CD4-positive, alpha-beta T cell treated with Interleukin-10 for 1 hour (primary cell): Measurements from ENCODE around the gene ZFPM1.

Experiments
- DNase-seq: peaks from one replicate; pipeline ENCODE4 v3.0.0-alpha.2; 2020

ZFPM1 gene

DNA sequence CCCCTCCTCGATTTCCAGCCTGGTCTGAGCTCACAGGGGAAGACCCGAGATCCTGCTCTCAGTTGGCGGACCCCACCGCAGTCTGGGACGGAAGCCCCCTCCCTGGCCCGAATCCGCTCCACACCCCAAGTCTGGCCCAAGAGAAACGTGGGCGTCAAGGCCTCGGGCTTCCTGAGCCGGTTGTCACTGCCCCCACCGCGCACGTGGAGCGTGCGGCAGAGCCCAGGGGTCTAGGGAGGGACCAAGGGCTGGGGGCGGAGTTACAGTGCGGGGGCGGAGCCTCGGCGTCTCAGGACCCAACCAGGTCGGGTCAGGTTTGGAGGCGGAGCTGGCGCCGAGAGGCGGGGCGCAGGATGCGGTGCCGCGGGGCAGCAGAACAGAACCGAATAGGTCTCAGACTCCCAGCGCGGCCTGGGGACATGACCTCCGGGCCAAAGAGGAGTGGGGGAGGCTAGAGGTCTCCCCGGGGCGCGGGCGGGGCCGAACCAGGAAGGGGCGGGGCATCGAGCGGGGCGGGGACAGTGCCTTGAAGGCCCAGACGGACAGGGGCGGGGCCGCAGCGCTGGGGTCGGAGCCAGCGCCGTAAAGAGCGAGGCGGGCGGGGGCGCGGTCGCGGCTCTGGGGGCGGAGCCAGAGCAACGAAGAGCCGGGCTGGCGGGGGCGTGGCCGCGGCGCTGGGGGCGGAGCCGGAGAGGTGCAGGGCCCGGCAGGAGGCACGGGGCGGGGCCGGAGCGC is 431 bp upstream of the ZFPM1 start:
- DNase-seq: peak; percentile 98

DNA sequence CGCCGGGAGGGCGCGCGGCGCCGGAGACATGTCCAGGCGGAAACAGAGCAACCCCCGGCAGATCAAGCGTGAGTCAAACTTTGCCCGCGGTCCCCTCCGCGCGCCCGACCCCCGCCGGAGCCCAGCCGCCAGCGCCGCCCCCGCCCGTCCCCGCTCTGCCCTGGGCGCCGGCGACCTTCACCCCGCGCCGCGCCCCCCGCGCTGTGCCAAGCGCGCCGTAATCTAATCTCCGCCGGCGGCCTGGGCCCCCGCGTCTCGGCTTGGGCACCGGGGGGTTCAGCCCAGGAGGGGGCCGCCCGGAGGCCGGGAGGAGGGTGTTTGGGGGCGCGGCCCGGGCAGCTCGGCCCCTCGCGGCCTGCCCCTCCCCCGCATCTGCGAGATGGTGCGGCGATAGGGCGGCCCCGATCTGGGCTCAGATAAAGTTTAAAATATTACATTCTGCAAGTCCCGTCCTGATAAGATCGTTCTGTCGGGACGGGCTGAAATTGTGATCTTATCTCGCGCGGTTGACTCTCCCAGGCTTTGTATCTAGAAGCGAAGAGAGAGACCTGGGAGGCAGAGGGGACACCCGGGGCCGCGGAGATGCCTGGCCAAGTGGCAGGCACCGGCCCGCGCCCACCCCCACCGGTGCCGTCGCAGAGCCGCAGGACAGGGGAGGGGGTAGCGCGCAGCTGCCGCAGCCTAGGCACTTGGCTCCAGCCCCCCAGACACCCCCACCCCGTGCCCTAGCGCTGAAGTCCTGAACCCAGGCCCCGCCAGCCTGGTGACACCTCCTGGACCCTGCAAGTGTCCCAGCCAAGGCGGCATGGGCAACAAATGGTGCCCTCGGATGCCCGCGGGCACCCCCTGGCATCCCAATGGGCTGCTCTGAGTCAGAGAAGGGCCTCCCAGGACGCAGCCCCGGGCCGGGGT is 787 bp downstream of the ZFPM1 start:
- DNase-seq: peak; percentile 45

DNA sequence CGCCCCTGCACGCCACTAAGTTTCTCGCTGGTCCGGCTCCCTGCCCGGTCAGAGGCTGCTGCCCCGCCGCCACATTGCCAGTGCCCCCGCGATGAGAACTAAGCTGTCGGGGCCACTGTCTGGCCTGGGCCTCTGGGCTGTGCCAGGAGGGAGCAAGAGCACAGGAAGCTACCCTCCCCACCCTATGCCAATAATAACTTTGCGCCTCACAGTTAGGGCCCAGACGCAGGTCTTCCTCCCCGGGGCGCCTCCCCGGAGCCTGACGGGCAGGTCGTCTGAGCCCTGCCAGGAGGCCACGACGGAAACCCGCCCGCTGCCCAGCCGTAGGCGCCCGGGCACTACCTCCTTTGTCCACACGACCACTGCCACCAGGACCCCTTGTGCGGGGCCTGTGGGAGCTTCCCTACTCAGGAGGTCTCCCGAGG is 1.5 kb downstream of the ZFPM1 start:
- peak; percentile 60 for DNase-seq

DNA sequence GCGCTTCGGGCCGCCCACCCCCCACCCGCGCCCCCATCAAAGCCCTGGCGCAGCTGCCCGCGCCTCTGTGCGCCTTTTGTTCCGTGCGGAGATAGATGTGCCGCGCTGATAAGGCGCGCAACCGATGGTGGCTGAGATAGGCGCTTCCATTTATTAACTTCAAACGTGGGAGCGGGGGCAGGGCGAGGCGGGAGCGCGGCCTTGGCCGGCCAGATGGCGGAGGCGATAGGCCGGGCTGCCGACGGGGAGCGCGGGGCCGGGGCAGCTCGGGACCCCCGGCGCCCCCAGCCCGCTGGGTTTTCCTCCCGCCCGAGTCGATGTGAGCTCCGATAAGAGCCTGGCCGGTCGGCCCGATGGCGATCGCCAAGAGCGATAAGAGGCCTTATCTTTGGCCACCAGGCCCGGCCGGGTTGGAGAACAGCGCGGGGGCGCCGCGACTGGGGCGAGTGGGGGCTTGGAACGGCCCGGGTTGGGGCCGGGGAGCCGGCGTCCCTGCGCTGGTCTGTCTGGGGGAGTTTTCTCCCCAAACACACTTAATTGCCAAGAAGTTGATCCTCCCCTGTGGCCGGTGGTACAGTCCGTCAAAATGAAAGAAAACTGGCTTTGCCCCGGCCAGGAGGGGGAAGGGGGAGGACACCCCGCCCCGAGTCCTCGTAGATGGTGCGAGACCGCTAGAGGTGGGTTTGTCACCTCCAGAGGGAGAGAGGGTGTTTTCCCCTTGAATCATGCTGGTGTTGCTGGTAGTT is 2.7 kb downstream of the ZFPM1 start:
- DNase-seq: peak; percentile 89

DNA sequence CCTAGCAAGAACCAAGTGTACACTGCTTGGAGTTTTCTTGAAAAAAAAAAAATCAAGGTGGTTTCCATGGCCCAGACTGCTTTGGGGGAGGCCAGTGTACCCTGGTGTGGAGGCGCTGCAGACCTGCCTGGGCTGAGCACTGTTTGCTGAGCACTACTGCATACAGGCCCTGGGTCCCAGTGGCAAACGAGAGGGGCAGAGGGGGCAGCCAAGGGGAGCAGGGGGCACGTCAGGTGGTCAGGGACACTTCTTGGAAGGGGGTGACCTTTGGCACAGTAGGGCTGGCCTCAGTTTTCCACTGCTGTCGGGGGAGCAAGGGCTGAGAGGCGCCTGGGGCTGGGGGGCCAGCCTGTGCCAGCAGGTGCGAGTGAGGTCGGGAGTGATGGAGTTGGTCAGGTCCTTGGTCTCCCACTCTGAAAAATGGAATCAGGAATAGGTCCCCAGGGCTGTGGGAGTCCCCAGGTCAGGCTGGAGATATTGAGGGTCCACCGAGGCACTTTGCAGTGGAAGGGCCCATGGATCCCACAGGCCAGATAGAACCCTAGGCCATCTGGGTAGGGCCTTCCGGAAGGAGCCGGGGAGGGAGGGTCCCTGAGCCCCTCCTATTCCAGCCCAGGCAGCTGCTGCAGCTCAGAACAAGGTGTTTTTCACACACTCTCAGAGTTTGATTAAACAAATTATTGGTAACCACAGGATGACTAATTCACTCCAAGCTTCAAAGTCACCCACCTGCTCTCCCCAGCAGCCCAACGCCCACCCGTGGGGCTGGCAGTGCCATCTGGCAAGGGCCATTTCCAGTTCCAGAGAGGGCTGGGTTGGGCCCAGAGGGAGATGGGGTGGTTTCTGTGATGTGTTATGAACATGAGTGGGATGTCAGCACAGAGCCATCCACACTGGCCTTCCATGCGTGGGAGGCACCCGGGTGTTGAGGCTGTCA is 3.5 kb downstream of the ZFPM1 start:
- peak; percentile 54 for DNase-seq

DNA sequence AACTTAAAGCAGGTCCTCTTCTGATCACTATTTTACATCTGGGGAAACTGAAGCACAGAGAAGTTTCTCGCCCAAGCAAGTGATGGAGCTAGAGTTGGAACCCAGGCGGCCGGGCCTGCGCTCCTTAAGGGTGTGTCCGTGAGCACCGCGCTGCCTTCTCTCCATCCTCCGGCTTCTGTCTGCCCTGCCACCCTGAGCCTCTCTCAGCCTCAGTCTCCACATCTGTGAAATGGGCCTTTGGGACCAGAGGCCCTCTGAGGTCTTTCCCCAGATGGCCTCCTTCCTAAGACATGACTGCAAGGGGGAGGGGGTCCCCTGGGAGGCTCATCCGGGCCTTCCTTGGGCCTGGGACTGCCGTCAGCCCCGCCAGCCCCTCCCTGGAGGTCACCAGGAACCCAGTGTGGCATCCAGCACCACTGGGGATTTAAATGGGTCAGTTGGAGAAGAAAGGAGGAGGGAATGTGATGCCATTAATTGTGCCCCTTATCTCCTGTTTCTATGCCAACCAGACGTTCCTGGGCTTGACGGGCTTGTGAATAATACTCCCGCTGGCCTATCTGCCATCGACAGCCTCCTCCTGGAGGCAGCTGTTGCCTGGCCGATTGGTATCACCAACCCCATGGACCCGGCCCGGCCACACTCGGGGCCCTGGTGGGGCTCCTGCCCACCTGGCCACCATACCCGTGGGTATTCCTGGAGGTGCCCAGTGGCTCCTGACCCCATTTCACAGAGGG is 5.1 kb downstream of the ZFPM1 start:
- DNase-seq: no peak

DNA sequence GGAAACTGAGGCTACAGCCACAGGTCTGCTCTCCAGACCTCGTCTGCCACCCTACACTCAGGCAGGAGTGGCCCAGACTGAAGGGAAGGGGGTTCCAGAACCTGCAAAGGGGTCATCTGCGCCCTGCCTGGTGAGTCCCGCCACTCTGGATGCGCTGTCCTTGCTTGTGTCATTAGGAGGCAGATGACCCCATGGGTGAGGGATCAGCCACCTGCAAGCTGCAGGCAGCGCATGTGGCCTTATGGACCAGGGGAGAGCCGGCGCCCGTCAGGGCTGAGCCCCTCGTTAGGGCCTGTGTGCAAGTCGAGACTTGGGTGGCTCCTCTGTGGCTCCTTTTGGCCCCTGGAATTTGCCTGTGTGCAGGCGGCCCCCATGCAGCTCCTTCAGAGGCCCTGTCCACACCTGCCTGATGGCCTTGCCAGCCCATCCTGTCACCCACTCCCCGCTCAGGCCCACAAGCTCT is 5.7 kb downstream of the ZFPM1 start:
- DNase-seq: no peak

DNA sequence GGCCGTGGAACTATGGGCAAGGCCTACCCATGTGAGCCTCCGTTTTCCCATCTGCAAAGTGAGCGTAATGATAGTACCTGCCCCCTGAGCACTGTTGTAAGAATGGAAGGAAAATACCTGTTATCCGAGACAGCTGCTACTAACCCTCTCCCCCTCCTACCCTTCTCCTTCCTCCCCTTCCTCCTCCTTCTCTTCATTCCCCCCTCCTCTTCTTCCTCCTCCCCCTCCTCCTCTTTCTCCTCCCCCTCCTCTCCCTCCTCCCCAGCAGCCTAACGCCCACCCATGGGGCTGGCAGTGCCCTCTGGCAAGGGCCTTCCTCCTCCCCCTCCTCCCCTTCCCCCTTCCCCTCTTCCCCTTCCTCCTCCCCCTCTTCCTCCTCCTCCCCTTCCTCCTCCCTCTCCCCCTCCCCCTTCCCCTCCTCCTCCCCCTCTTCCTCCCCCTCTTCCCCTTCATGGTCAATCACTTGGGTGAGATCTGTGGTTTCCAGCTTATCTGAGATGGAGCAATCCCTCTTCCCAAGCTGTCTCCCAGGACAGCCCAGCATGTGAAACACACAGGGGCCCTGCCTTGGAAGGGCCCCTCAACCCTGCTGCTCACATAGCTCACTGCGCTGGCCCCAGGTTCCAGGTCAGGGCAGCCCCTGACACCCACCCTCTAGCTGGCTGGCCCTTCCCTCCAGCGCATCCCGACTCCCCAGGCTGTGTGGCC is 6.4 kb downstream of the ZFPM1 start:
- no peak for DNase-seq

DNA sequence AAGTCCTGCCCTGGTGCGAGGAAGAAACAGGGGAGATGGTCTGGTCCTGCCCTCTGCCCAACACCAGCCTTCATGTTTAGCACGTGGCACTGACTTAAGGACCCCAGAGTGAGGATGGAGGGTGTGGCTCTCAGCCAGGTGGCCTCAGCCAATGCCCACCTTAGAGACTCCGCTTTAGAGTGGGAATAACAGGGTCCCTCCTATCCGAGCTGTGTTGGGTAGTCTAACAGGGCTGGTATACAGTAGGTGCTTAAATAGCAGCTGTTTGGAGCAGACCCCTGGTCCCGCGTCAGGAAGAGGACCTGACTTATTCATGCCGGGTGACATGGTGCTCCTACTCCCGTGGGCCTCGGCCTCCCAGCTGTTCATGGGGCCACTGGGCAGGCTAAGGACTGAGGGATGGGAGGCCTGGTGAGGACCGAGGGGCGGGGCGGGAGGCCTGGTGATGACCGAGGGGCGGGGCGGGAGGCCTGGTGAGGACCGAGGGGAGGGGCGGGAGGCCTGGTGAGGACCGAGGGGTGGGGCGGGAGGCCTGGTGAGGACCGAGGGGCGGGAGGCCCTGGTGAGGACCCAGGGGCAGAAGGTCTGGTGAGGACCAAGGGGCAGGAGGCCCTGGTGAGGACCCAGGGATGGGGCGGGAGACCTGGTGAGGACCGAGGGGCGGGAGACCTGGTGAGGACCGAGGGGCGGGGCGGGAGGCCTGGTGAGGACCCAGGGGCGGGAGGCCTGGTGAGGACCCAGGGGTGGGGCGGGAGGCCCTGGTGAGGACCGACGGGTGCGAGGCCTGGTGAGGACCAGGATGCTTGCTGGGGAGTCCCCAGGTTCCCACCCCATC is 7.6 kb downstream of the ZFPM1 start:
- no peak for DNase-seq

DNA sequence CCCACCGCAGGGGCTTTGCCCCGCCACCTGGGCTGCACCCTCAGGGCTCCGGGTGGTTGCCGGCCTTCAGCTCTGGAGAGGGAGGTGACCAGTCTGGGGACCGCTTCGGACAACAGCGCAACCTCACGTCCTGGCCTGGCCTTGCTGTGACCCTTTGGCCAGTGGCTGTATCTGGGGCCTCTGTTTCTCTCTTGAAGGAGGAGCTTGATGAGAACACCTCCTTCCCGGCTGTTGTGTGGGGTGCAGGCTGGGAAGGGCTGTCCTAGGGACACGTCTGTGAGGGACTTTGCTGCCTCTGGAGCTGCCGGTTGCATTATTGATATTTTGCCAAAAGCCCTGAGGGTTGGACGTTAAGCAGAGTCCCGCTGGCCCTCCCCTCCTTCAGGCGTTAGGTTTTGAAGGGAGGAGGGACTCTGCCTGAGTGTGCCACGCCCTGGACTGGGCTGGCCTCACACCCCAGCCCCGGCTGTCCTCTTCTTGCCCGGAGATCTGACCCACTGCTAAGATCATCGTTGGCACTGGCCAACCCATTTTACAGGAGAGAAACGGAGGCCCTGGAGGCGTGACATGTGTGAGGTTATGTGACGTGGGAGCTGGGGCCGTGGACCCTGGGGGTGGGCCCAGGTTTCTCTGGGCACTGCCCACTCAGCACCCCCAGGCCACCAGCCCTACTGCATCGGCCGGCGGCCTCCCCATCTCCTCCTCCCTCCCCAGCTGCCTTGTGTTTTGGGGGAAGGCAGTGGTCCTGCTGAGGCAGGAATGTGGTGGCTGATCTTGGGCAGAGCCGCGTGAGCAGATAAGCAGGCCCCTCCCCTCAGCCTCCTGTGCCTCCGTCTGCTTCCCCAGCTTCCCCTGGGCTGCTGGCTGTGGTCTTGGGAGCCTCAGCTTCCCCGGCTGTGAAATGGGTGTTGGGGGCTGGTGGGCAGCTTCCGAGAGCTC is 8.5 kb downstream of the ZFPM1 start:
- no peak for DNase-seq

DNA sequence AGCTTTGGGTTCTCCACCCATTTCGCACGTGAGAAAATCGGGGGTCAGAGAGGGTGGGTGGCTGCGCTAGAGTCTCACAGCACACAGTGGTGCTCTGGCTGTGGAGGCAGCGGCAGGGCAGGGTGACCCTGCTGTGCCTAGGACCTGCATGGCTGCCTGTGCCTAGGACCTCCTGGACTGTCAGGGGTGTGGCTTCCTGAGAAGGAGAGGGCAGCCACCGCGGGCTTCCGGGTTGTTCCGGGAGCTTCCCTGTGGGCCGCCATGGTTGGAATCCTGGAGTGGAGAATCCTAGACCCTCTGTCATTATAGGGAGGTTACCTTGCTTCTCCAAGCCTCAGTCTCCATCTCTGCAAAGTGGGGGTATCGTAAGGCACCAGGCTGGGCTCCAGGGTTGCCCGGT is 9.3 kb downstream of the ZFPM1 start:
- DNase-seq: no peak

DNA sequence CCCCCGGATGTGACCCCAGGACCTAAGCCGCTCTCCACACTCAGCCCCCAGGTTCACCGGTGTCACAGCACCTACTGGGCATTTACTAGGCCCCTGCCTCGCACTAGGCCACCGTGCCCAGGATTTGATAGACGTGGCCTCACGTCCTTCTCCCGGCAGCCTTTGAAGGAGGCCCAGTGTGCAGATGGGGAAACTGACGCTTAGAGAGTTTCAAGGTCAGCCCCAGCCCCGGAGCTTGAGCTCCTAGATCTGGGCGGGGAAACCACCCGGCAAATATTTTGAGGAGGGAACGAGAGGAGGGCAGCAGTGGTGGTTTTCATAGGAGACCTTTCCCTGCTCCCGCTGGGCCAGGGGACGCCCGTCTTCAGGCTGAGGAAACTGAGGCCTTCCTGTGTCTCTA is 10.3 kb downstream of the ZFPM1 start:
- no peak for DNase-seq

DNA sequence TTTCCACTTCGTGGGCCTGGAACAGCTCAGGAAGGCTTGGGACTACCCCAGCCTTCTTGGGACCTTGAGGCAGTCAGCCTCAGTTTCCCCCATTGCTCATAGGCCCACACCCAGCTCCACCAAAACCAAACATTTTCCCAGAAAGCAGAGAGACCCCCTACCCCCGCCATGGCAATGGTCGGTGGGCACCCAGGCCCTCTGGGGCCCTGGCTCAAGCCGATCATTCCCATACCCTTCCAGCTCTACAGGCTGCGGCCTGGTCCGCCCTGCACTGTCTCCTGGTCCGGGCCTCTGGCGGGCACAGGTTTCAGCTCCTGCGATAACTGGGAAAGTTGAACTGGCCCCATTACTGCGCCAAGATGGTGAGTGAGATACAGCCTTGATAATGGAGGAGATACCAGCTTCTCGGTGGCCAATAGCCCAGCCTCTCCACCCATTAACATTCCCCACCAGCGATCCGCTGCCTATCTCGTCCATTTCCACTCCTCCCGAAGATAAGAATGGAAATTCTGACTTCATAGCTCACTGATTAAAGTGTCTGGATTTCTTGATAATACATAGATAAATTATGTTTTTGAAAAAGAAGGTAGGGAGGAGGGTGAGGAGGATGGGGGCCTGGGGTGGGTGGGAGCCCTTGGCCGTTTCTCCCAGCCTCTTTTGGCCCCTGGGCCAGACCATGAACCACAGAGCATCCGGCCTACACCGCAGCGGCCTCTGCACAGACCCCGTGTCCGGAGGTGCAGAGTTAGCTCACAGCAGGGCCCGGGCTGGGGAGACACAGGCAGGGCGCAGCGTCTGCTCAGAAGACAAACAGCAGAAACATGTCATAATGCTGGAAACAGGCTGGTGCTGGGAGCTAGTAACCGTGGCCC is 11.6 kb downstream of the ZFPM1 start:
- DNase-seq: no peak

DNA sequence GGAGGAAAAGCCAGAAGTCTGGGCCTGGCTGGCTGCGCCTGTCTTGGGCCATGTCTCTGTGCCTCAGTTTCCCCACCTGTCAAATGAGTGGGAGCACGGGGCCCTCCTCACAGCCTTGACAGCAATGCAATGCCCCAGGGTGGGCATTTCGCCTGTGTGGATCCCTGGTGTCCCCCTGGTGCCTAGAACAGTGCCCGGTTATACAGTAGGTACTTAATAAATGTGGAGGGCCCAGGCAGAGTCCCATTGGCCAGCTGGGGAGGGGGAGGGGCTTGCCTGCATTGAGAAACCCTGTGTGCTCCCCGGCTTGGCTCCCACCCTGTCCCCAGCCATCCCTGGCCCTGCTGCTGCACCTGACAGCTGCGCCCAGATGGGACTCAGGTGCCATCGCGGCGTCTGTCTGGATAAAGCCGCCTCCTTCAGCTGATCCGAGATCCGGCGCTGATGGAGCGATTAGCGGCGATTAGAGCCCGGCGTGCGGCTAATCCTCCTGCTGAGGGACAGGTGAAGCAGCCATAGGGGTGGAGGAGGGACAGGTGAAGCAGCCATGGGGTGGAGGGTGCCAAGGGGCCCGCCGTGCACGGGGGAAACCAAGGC is 12.4 kb downstream of the ZFPM1 start:
- DNase-seq: no peak

DNA sequence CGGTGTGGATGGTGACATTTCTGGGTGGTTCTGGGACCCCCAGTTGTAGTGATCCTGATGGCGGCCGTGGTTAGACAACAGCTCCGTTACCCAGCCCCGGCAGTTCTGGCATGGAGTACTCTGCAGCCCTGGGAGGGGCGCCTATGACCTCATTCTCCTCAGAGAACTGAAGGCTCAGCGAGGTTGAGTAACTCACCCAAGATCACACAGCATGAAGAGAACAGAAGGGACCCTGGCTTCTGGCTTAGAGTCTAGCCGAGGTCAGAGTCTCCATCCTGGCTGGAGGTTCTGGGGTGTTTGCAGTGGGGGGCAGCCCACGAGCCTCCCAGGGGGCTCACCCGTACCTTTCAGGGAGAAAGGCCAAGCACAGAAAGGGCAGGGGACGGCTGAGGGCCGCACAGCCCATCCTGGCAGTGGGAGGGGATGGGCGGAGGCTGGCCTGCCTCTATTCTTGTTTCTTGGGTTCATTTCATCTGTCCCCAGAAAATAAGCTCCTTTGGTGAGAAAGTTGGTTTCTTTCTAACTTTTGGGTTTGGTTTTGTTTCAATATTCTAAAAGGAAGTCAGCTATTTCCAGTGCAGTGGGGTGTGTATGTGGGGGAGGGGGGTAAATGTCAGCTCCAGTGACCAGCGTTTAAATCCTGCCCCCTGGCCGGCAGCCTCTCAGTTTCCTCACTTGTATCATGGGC is 13.2 kb downstream of the ZFPM1 start:
- no peak for DNase-seq

DNA sequence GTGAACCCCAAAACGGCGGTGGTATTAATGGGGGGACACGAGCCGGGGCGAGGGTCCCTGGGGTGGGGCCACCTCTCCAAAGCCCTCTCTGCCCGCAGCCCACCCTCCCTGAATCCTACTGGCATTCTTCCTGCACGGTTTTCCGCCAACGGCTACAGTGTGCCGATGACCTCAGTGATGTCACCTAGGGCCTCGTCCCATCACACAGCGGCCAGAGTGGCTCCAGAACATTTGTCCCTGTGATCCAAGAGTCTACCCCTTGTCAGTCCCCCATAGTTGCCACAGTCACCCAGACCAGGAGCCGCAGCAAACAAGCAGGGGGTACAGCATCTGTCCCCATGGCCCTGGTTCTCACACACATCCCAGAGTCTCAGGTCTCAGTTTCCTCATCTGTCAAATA is 13.9 kb downstream of the ZFPM1 start:
- no peak for DNase-seq

DNA sequence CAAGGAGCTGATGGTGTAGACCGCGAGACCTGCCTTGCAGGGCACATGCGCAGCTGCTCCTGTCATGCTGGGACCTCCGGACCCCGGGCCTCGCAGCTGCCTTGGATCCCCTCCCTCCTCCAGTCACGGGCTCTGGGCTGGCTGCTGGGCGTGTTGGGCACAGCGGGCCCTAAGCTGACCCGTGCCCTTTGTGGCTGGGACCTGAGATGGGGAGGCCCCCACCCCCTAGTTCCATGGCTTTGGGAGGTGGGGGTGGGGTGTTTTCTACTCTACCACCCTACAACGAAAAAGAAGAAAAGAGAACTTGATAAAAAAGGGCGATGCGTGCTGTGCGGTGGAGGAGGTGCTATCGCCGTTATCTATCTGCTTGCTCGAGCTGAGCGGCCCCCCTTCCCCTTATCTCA is 14.5 kb downstream of the ZFPM1 start:
- no peak for DNase-seq
